Transverse colon (tissue), 3 donors: ENCODE data around the gene DDI2.

ENCODE experiments used
- CTCF ChIP-seq, 5 experiments: fragments of 200-600 bp in 3 of 5; fragments of 450-650 bp in 2 of 5; sonication (generic) in 3 of 5; IDR thresholded peaks; 1 replicate in 2 of 5; 2 replicates in 3 of 5; pipeline ENCODE4 v1.5.1; 2016 to 2017; ENCODE audit warnings: antibody characterized with exemption in 5 of 5, inconsistent platforms in 3 of 5, mild to moderate bottlenecking in 2 of 5, moderate library complexity in 1 of 5
- POLR2A ChIP-seq: fragments of 450-650 bp; IDR thresholded peaks from one replicate; pipeline ENCODE4 v1.6.1; 2016; ENCODE audit warnings: antibody characterized with exemption, mild to moderate bottlenecking, moderate library complexity

- TF ChIP-seq POLR2A (no peak), CTCF (IDR thresholded peaks at IDR 0.05) (no peak)
Observed at GRCh38 chr1:15573477-15573876, 43.8 kb upstream of the DDI2 start.
